GM19452 (cell line): ENCODE results near the gene MARCHF5.
"Not testable (repeated sequence)": the region's sequence is repeated elsewhere in the genome, so short reads cannot be mapped to it uniquely, and the experiment has no call there.

ENCODE experiments used
- ATAC-seq: cut with Tn5 transposase; IDR thresholded peaks from one replicate; pipeline ENCODE4 v1.9.1; 2021; ENCODE audit not compliant: unreplicated experiment

Gene MARCHF5

GRCh38 chr10:92304061-92304460, 13.1 kb downstream of the MARCHF5 start:
- no peak for ATAC-seq

- ATAC-seq, result no peak
Measured at GRCh38 chr10:92305133-92306072, 14.4 kb downstream of the MARCHF5 start.

GRCh38 chr10:92309272-92309671, 18.3 kb downstream of the MARCHF5 start:
- no peak for ATAC-seq

GRCh38 chr10:92313750-92314149, 22.8 kb downstream of the MARCHF5 start:
- no peak for ATAC-seq

- ATAC-seq, result no peak
Measured at GRCh38 chr10:92316610-92317009, 25.6 kb downstream of the MARCHF5 start.

GRCh38 chr10:92323079-92323478, 32.1 kb downstream of the MARCHF5 start:
- no peak for ATAC-seq

- no peak for ATAC-seq
Measured at GRCh38 chr10:92327445-92328433, 36.8 kb downstream of the MARCHF5 start.

- ATAC-seq, result no peak
Measured at GRCh38 chr10:92328993-92329392, 38.0 kb downstream of the MARCHF5 start.

- not testable (repeated sequence) for ATAC-seq
Measured at GRCh38 chr10:92329927-92330326, 39.0 kb downstream of the MARCHF5 start.

- ATAC-seq, result no peak
Measured at GRCh38 chr10:92342796-92343195, 51.8 kb downstream of the MARCHF5 start.

- not testable (repeated sequence) for ATAC-seq
Measured at GRCh38 chr10:92345575-92345974, 54.6 kb downstream of the MARCHF5 start.

GRCh38 chr10:92347035-92347676, 56.2 kb downstream of the MARCHF5 start:
- not testable (repeated sequence) for ATAC-seq

- no peak for ATAC-seq
Measured at GRCh38 chr10:92350411-92350810, 59.4 kb downstream of the MARCHF5 start.

GRCh38 chr10:92354587-92354986, 63.6 kb downstream of the MARCHF5 start:
- no peak for ATAC-seq

- no peak for ATAC-seq
Measured at GRCh38 chr10:92356041-92356440, 65.1 kb downstream of the MARCHF5 start.

GRCh38 chr10:92363498-92363897, 72.5 kb downstream of the MARCHF5 start:
- ATAC-seq, result no peak

GRCh38 chr10:92366412-92367021, 75.5 kb downstream of the MARCHF5 start:
- ATAC-seq, result no peak

GRCh38 chr10:92377962-92378361, 87.0 kb downstream of the MARCHF5 start:
- no peak for ATAC-seq

GRCh38 chr10:92381543-92381954, 90.6 kb downstream of the MARCHF5 start:
- no peak for ATAC-seq

GRCh38 chr10:92382631-92383030, 91.7 kb downstream of the MARCHF5 start:
- ATAC-seq, result no peak

- ATAC-seq, result no peak
Measured at GRCh38 chr10:92384741-92385140, 93.8 kb downstream of the MARCHF5 start.
